Astrocyte (in vitro differentiated cells and primary cell): ENCODE results near the gene CAMKMT. TPM values are rescaled to one million over a fixed set of nuclear protein-coding genes. Genes with fewer than 3 reads are reported as not detected.

Source experiments
- DNase-seq: peaks from one replicate; pipeline ENCODE4 v3.0.0-alpha.2; 2010; ENCODE audit warnings: low read depth
- FAIRE-seq: peaks from 2 replicates; lab custom pipeline; 2011; peaks lifted over from hg19 to GRCh38; lab: Jason Lieb, UNC
- H2AFZ ChIP-seq: 2 replicates; pipeline ENCODE4 v1.6.0; 2012; ENCODE audit warnings: low read depth, low read length, inconsistent platforms
- H3K27ac ChIP-seq: 2 replicates; pipeline ENCODE4 v1.5.1; 2011; ENCODE audit warnings: low read depth, low read length, inconsistent platforms
- H3K27me3 ChIP-seq: 2 replicates; pipeline ENCODE4 v1.6.0; 2011; ENCODE audit warnings: low read length, inconsistent platforms; ENCODE audit not compliant: insufficient read depth
- H3K36me3 ChIP-seq: 2 replicates; pipeline ENCODE4 v1.5.1; 2011; ENCODE audit warnings: low read length, inconsistent platforms; ENCODE audit not compliant: insufficient read depth
- H3K4me1 ChIP-seq: 2 replicates; pipeline ENCODE4 v1.5.1; 2011; ENCODE audit warnings: low read length, inconsistent platforms; ENCODE audit not compliant: insufficient read depth
- H3K4me2 ChIP-seq: 2 replicates; pipeline ENCODE4 v1.6.0; 2012; ENCODE audit warnings: low read length, inconsistent platforms
- H3K4me3 ChIP-seq: 2 replicates; pipeline ENCODE4 v1.5.1; 2011; ENCODE audit warnings: low read depth, mild to moderate bottlenecking, low read length, inconsistent platforms; ENCODE audit not compliant: insufficient read depth
- H3K79me2 ChIP-seq: 2 replicates; pipeline ENCODE4 v1.6.0; 2012; ENCODE audit warnings: mild to moderate bottlenecking, low read length, inconsistent platforms; ENCODE audit not compliant: insufficient read depth
- H3K9ac ChIP-seq: 2 replicates; pipeline ENCODE4 v1.6.0; 2012; ENCODE audit warnings: mild to moderate bottlenecking, low read length, inconsistent platforms
- H3K9me3 ChIP-seq: 2 replicates; pipeline ENCODE4 v1.5.1; 2012; ENCODE audit warnings: low read depth, mild to moderate bottlenecking, low read length, inconsistent platforms; ENCODE audit not compliant: insufficient read depth
- H4K20me1 ChIP-seq: 2 replicates; pipeline ENCODE4 v1.6.0; 2012; ENCODE audit warnings: low read length, inconsistent platforms; ENCODE audit not compliant: insufficient read depth
- H3K27ac Mint-ChIP-seq: one replicate; pipeline ENCODE4 v1.8.0; 2021; ENCODE audit warnings: mild to moderate bottlenecking, mixed read lengths; ENCODE audit not compliant: unreplicated experiment
- H3K27me3 Mint-ChIP-seq: one replicate; pipeline ENCODE4 v1.8.0; 2021; ENCODE audit warnings: low read depth, mixed read lengths; ENCODE audit not compliant: unreplicated experiment
- H3K36me3 Mint-ChIP-seq: one replicate; pipeline ENCODE4 v1.8.0; 2021; ENCODE audit warnings: low read depth, mixed read lengths; ENCODE audit not compliant: unreplicated experiment
- H3K4me1 Mint-ChIP-seq: one replicate; pipeline ENCODE4 v1.8.0; 2021; ENCODE audit warnings: low read depth, mixed read lengths; ENCODE audit not compliant: unreplicated experiment
- H3K4me3 Mint-ChIP-seq: one replicate; pipeline ENCODE4 v1.8.0; 2021; ENCODE audit warnings: mild to moderate bottlenecking, moderate library complexity, mixed read lengths; ENCODE audit not compliant: unreplicated experiment
- H3K9me3 Mint-ChIP-seq: one replicate; pipeline ENCODE4 v1.8.0; 2021; ENCODE audit warnings: mild to moderate bottlenecking, mixed read lengths; ENCODE audit not compliant: unreplicated experiment
- EZH2 ChIP-seq: IDR thresholded peaks from 2 replicates; pipeline ENCODE4 v1.6.1; 2012; ENCODE audit warnings: mild to moderate bottlenecking, low read length, inconsistent platforms; ENCODE audit not compliant: insufficient read depth
- total RNA-seq: library from RNA; stranded (reverse); gene quantifications from 2 replicates; pipeline ENCODE4 v1.2.1, GENCODE V29; 2021
- TF ChIP-seq, protein P1 (sequence below): IDR thresholded peaks from 2 replicates; pipeline ENCODE4 v1.5.1; 2011; ENCODE audit warnings: low read depth, mild to moderate bottlenecking, inconsistent platforms, low read length, moderate library complexity; ENCODE audit not compliant: insufficient read depth

Gene CAMKMT
- total RNA-seq, 1 donor from 2014 or later = 9.3 TPM

DNA sequence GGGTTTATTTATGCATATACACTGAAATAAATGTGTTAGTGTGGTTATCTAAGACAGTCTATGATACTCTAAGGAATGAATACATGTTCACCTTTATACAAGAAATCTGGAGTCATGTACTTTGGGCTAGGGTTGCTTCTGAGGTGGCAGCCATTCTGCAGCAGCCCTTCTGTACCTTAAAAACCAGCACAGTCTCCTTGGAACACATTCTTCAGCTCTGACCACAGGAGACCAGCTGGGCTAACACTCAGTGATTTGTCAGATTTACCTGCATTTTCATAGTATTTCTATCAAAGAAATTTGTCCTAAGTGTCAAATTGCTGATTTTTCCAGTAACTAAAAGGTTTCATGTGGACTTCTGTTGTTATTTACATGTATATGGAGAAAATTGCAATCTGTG is 167.7 kb downstream of the CAMKMT start:
- H3K9me3 ChIP-seq = no peaks in the 10 kb centered on the region
- TF ChIP-seq EZH2 = no peak
- TF ChIP-seq, protein P1, sequence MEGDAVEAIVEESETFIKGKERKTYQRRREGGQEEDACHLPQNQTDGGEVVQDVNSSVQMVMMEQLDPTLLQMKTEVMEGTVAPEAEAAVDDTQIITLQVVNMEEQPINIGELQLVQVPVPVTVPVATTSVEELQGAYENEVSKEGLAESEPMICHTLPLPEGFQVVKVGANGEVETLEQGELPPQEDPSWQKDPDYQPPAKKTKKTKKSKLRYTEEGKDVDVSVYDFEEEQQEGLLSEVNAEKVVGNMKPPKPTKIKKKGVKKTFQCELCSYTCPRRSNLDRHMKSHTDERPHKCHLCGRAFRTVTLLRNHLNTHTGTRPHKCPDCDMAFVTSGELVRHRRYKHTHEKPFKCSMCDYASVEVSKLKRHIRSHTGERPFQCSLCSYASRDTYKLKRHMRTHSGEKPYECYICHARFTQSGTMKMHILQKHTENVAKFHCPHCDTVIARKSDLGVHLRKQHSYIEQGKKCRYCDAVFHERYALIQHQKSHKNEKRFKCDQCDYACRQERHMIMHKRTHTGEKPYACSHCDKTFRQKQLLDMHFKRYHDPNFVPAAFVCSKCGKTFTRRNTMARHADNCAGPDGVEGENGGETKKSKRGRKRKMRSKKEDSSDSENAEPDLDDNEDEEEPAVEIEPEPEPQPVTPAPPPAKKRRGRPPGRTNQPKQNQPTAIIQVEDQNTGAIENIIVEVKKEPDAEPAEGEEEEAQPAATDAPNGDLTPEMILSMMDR = no peak
- no peaks in the 10 kb centered on the region for H3K9me3 Mint-ChIP-seq
- no peaks in the 10 kb centered on the region for H3K79me2 ChIP-seq
- H3K27ac ChIP-seq = no peak overlapping the region
- H3K4me2 ChIP-seq = no peak overlapping the region
- H3K4me3 ChIP-seq = no peak overlapping the region
- H3K4me1 Mint-ChIP-seq = peaks cover 13% of the 10 kb centered on the region
- no peaks in the 10 kb centered on the region for H3K27me3 Mint-ChIP-seq
- H3K36me3 Mint-ChIP-seq = no peaks in the 10 kb centered on the region
- no peak overlapping the region for H3K4me3 Mint-ChIP-seq
- H3K9ac ChIP-seq = no peak overlapping the region
- no peaks in the 10 kb centered on the region for H4K20me1 ChIP-seq
- FAIRE-seq (no peak), DNase-seq (no peak)
- H2AFZ ChIP-seq = no peak overlapping the region
- H3K36me3 ChIP-seq = no peaks in the 10 kb centered on the region
- no peak overlapping the region for H3K27ac Mint-ChIP-seq
- H3K27me3 ChIP-seq = no peaks in the 10 kb centered on the region
- peaks cover 16% of the 10 kb centered on the region for H3K4me1 ChIP-seq

DNA sequence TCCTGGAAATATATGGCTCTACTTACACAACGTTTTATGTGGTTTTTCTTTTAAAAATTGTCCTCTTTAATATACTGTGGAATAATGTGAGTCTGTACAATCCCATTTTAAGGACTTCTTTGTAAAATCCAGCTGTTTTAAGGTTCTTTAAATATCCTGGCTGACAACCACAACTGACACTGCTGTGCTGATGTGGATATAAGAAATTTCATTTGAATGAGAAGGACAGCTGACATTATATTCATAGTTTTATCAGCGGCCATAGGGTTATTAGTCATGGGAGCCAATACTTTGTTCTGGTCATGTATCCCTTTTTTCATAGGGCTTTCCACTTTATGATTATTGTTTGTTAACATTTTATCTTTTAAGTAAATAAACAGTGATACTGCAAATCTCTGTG is 169.5 kb downstream of the CAMKMT start:
- DNase-seq (no peak), FAIRE-seq (no peak)
- H3K27ac ChIP-seq = no peak overlapping the region
- H3K27me3 Mint-ChIP-seq = no peaks in the 10 kb centered on the region
- no peaks in the 10 kb centered on the region for H3K27me3 ChIP-seq
- H3K27ac Mint-ChIP-seq = no peak overlapping the region
- no peak overlapping the region for H3K4me3 ChIP-seq
- H3K4me1 Mint-ChIP-seq = peaks cover 13% of the 10 kb centered on the region
- no peaks in the 10 kb centered on the region for H3K36me3 ChIP-seq
- H4K20me1 ChIP-seq = no peaks in the 10 kb centered on the region
- H3K79me2 ChIP-seq = no peaks in the 10 kb centered on the region
- no peaks in the 10 kb centered on the region for H3K9me3 Mint-ChIP-seq
- peaks cover 16% of the 10 kb centered on the region for H3K4me1 ChIP-seq
- H3K36me3 Mint-ChIP-seq = no peaks in the 10 kb centered on the region
- no peaks in the 10 kb centered on the region for H3K9me3 ChIP-seq
- no peak overlapping the region for H3K4me2 ChIP-seq
- TF ChIP-seq, protein P1 = no peak
- no peak for TF ChIP-seq EZH2
- no peak overlapping the region for H2AFZ ChIP-seq
- H3K9ac ChIP-seq = no peak overlapping the region
- H3K4me3 Mint-ChIP-seq = no peak overlapping the region

DNA sequence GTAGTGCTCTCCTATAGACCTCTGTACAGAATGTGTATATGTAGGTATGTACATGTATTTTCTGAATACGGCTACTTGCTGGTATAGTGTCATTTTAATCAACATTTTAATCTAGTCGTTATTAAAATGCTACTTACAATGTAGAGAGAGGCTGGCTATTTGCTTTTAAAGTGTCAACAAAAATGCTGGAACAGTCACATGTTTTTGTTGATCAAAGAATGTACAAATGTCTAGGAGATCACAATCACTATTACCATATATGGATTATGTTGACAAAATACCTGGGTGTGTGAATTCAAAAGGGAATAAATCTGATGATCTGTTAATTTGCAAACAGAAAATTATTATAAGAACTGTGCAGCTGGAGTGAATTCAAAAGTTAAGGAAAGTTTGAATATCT is 170.3 kb downstream of the CAMKMT start:
- no peak overlapping the region for H3K9ac ChIP-seq
- no peaks in the 10 kb centered on the region for H3K27me3 ChIP-seq
- H3K27ac ChIP-seq = no peak overlapping the region
- no peak for DNase-seq
- peaks cover 16% of the 10 kb centered on the region for H3K4me1 ChIP-seq
- Mint-ChIP-seq H3K27ac (no peak overlapping the region), H3K4me3 (no peak overlapping the region), H3K27me3 (no peaks in the 10 kb centered on the region), H3K4me1 (peaks cover 13% of the 10 kb centered on the region), H3K36me3 (no peaks in the 10 kb centered on the region), H3K9me3 (no peaks in the 10 kb centered on the region)
- H3K4me2 ChIP-seq = no peak overlapping the region
- H4K20me1 ChIP-seq = no peaks in the 10 kb centered on the region
- H2AFZ ChIP-seq = no peak overlapping the region
- no peak for TF ChIP-seq EZH2
- TF ChIP-seq, protein P1 = no peak
- no peaks in the 10 kb centered on the region for H3K36me3 ChIP-seq
- FAIRE-seq = no peak
- no peaks in the 10 kb centered on the region for H3K79me2 ChIP-seq
- H3K9me3 ChIP-seq = no peaks in the 10 kb centered on the region
- H3K4me3 ChIP-seq = no peak overlapping the region
